Right atrium auricular region (tissue), 2 donors: ENCODE results near the gene NFE2L1. TPM values are rescaled to one million over a fixed set of nuclear protein-coding genes. Genes with fewer than 3 reads are reported as not detected.

Source experiments
- DNase-seq: peaks from one replicate; pipeline ENCODE4 v3.0.0-alpha.2; 2019; ENCODE audit warnings: low spot score
- H3K27ac ChIP-seq, 2 donors: fragments of 200-600 bp; sonication (generic); 1 replicate in 1 of 2; 2 replicates in 1 of 2; pipeline ENCODE4 v1.5.1; 2016 to 2019
- H3K27me3 ChIP-seq, 2 donors: fragments of 200-600 bp; sonication (generic); one replicate each; pipeline versions ENCODE4 v1.5.1 to v1.6.0; 2017 to 2019
- H3K36me3 ChIP-seq: fragments of 200-600 bp; sonication (generic); one replicate; pipeline ENCODE4 v1.5.1; 2016
- H3K4me1 ChIP-seq, 2 donors: fragments of 200-600 bp; sonication (generic); one replicate each; pipeline versions ENCODE4 v1.5.1 to v1.6.0; 2017 to 2019
- H3K4me3 ChIP-seq, 2 donors: fragments of 200-600 bp; sonication (generic); 1 replicate in 1 of 2; 2 replicates in 1 of 2; pipeline ENCODE4 v1.5.1; 2017 to 2019; ENCODE audit warnings: mild to moderate bottlenecking in 1 of 2, moderate library complexity in 1 of 2
- H3K9me3 ChIP-seq, 2 donors: fragments of 200-600 bp; sonication (generic); one replicate each; pipeline ENCODE4 v1.5.1; 2019
- total RNA-seq, 2 donors: library from RNA; depleted of rRNA; stranded (reverse); fragments of >200 nt; gene quantifications; one replicate each; pipeline ENCODE4 v1.1.0, GENCODE V29; 2016
- TF ChIP-seq, protein P1 (sequence below), 2 donors: fragments of 200-600 bp; sonication (generic); IDR thresholded peaks; one replicate each; pipeline ENCODE4 v1.5.1; 2019; ENCODE audit warnings: antibody characterized with exemption in 2 of 2

NFE2L1 gene
- total RNA-seq, 2 donors from 2014 or later = 271 to 418 TPM

- DNase-seq = peak; percentile 98
- Histone ChIP-seq H3K4me1 (peaks cover 0 to 41% of the 10 kb centered on the region in 2 donors), H3K27me3 (no peaks in the 10 kb centered on the region), H3K27ac (peak overlapping the region; percentile 84 to 88), H3K9me3 (no peaks in the 10 kb centered on the region), H3K4me3 (peak overlapping the region; percentile 28 to 60), H3K36me3 (no peaks in the 10 kb centered on the region)
- TF ChIP-seq, protein P1, sequence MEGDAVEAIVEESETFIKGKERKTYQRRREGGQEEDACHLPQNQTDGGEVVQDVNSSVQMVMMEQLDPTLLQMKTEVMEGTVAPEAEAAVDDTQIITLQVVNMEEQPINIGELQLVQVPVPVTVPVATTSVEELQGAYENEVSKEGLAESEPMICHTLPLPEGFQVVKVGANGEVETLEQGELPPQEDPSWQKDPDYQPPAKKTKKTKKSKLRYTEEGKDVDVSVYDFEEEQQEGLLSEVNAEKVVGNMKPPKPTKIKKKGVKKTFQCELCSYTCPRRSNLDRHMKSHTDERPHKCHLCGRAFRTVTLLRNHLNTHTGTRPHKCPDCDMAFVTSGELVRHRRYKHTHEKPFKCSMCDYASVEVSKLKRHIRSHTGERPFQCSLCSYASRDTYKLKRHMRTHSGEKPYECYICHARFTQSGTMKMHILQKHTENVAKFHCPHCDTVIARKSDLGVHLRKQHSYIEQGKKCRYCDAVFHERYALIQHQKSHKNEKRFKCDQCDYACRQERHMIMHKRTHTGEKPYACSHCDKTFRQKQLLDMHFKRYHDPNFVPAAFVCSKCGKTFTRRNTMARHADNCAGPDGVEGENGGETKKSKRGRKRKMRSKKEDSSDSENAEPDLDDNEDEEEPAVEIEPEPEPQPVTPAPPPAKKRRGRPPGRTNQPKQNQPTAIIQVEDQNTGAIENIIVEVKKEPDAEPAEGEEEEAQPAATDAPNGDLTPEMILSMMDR (IDR thresholded peaks at IDR 0.05) = peak; percentile 78 to 93
These were observed 22.9 kb upstream of the NFE2L1 start for GRCh38 chr17:48025040-48025903.

DNA sequence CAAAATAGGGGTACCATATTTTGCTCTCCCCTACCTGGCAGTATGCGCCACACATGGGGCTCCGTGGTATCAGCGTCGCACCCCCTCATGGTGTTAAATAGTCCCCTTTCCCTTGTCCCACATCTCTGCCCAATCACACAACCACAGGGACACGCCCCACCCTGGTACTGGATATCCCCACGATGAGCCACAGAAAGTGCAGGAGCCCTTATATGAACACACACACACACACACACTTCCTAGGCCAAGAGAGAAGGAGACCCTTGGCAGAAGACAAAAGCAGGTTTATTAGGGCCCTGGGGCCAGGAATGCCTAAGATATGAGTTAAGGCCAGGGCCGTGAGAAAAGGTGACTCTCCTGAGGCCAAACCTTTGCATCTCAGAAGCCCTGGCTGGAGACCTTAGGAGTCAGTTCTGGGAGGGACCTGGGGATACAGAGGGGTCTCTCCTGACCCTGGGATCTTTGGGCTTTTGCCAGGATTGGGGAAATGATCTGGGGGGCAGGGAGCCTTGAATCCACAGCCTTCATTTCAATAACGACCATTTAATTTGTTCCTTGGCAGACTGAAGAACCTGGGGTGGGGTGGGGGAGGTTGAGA lies 22.2 kb upstream of the NFE2L1 start:
- Histone ChIP-seq H3K9me3 (no peaks in the 10 kb centered on the region), H3K36me3 (no peaks in the 10 kb centered on the region), H3K4me1 (peaks cover 0 to 48% of the 10 kb centered on the region in 2 donors), H3K27ac (peak overlapping the region; percentile 71), H3K27me3 (no peaks in the 10 kb centered on the region), H3K4me3 (peak overlapping the region in 1 of 2 donors; percentile 60)
- no peak for DNase-seq
- TF ChIP-seq, protein P1 (IDR thresholded peaks at IDR 0.05) = no peak

DNA sequence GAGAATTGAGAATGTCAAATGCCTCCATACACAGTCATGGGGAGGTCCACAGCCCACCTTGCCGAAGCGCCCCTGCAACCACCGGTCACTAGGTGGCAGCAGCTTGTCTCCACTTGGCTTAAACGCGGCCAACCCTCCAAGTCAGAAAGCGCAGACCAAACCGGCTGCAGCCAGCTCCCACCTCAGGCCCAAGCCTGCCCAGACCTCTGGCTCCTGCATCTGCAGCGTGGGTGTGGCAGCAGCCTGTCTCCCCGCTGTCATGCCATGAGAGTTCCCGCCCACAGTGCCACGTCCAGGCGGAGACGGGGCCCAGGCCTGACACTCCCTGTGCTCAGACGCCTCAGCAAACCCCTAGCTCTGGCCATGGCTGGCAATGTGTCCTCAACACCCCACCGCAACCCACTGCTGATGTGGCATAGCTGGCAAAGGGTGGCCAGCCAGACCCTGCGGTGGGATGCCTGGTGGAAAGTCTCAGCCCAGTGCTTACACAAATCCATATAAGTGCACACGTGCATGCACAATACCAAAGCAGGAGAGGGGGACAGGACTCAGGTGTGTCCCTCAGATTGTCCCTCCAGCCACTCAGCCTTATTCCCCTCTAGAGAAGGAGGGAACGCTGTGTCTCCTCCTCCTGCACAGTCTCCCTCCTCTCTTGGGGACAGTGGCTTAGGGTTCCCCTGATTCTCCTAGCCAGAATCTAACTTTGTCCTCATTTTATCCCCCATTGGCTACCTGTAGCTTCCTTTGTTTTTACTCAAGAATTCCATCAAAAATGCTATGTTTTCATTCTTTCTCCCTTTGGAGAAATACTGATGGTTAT lies 21.4 kb upstream of the NFE2L1 start:
- TF ChIP-seq, protein P1 (IDR thresholded peaks at IDR 0.05) = peak; percentile 94 to 95
- no peaks in the 10 kb centered on the region for H3K36me3 ChIP-seq
- peak; percentile 86 for DNase-seq
- peak overlapping the region in 1 of 2 donors; percentile 12 for H3K27ac ChIP-seq
- H3K27me3 ChIP-seq = no peaks in the 10 kb centered on the region
- H3K9me3 ChIP-seq = no peaks in the 10 kb centered on the region
- H3K4me1 ChIP-seq = peaks cover 0 to 48% of the 10 kb centered on the region in 2 donors
- H3K4me3 ChIP-seq = no peak overlapping the region

- H3K4me3 ChIP-seq = no peak overlapping the region
- no peak overlapping the region for H3K27ac ChIP-seq
- TF ChIP-seq, protein P1 (IDR thresholded peaks at IDR 0.05) = no peak
- H3K27me3 ChIP-seq = no peaks in the 10 kb centered on the region
- no peaks in the 10 kb centered on the region for H3K9me3 ChIP-seq
- peaks cover 0 to 48% of the 10 kb centered on the region in 2 donors for H3K4me1 ChIP-seq
- H3K36me3 ChIP-seq = no peaks in the 10 kb centered on the region
- no peak for DNase-seq
These were observed 20.7 kb upstream of the NFE2L1 start for GRCh38 chr17:48027322-48027981.

GRCh38 chr17:48028736-48029135 lies 19.4 kb upstream of the NFE2L1 start:
- no peak overlapping the region for H3K27ac ChIP-seq
- H3K4me1 ChIP-seq = peaks cover 0 to 38% of the 10 kb centered on the region in 2 donors
- H3K36me3 ChIP-seq = no peaks in the 10 kb centered on the region
- H3K4me3 ChIP-seq = no peak overlapping the region
- DNase-seq = no peak
- H3K27me3 ChIP-seq = no peaks in the 10 kb centered on the region
- no peaks in the 10 kb centered on the region for H3K9me3 ChIP-seq
- TF ChIP-seq, protein P1 (IDR thresholded peaks at IDR 0.05) = no peak
